NCI-H510A (cell line): ENCODE measurements around the gene SLC35E3.
"Not testable (repeated sequence)": the region's sequence is repeated elsewhere in the genome, so short reads cannot be mapped to it uniquely, and the experiment has no call there.

Experiments used
- DNase-seq: peaks from one replicate; lab custom pipeline; 2025; lab: John Stamatoyannopoulos, UW

The SLC35E3 gene

DNA sequence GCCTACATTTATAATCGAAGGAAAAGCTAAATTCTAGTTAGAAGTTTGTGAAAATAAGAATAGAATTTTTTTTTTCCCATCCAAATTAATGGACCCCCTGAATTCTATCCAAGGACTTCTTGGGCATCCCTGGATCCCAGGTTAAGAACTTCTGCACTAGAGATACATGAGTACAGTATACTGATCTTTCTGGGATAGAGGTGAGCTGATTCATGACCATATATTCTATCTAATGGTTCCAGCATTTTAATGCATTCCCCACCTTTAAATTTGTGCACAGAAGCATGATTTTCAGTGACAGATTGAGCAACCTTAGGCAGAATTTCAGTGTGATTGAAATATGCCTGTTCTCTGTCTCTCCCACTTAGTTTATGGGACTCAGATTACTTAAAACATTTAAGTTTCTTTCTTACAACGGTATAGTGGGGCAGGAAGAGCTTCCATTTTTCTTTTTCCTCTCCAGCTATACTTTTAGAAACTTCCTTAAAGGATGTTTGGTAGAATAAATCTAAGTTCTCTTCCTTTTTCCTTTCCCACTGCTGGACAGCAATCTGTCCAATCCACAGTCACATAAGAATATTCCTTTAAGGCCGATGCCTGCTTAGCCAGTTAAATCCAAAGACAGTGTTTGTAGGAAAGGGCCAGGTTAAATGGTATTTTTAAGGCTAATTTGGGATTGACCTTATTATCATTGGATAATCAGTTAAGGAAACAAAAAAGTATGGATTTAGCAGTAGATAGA, 68.7 kb downstream of the SLC35E3 start:
- DNase-seq: no peak

- DNase-seq: no peak
Observed at GRCh38 chr12:68815232-68815927, 69.4 kb downstream of the SLC35E3 start.

DNA sequence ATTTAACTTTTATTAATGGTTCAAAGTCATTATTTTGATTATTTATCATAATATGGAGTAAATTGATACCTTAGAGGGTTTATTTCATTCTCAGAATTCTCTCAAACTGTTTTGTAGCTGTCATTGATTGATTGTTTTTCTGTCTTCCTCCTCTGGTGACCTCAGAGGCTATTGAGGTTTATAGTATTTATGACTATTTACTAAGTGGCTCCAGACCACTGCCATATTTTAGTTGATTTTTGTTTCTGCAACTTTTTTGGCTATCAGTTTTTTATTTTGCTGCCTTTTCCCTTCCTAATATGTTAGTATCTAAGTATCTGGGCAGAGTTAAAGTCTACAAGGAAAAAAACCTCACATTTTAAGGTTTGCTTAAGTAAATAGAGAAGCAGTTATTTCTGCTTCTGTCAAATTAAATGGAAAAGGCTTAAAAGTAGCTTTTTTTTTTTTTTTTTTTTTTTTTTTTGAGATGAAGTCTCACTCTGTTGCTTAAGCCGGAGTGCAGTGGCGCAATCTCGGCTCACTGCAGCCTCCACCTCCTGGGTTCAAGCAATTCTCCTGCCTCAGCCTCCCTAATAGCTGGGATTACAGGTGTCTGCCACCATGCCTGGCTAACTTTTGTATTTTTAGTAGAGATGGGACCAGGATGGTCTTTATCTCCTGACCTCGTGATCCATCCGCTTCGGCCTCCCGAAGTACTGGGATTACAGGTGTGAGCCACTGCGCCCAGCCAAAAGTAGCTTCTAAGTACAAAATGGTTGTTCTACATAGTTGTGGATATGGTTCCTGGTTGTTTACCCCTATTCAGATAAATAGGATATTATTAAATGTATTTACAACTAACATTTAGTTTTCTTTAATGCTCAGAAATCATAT, 70.2 kb downstream of the SLC35E3 start:
- DNase-seq: no peak

DNA sequence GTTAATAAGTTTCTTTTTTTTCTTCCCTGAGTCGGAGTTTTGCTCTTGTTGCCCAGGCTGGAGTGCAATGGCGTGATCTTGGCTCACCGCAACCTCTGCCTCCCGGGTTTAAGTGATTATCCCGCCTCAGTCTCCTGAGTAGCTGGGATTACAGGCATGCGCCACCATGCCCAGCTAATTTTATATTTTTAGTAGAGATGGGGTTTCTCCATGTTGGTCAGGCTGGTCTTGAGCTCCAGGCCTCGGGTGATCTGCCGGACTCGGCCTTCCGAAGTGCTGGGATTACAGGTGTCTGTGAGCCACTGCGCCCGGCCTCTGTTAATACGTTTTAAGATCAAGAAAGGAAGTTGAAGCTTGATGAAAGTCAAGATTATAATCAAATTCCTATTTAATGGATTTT, 73.5 kb downstream of the SLC35E3 start:
- DNase-seq: not testable (repeated sequence)

DNA sequence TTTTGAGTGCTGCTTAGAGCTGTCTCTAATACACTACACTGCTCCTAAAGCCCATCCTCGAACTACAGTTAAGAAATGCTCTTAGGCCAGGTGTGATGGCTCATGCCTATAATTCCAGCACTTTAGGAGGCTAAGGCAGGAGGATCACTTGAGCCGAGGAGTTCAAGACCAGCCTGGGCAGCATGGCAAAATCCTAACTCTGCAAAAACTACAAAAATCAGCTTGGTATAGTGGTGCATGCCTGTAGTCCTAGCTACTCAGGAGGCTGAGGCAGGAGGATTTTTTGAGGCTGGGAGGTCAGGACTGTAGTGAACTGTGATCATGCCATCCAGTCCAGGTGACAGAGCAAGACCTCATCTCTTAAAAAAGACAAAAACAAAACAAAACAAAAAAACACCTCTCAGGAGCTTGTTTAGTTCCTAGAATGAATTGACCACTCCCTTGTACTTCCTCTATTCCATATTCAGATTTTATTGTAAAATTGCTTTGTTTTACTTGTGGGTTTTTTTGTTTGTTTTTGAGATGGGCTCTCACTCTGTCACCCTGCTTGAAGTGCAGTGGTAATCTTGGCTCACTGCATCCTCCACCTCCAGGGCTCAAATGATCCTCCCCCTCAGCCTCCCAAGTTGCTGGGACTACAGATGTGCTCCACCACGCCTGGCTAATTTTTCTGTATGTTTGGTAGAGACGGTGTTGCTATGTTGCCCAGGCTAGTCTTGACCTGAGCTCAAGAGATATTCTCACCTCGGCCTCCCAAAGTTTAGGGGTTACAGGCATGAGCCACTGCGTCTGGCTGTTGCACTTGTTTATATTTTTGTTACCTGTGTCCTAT, 75.6 kb downstream of the SLC35E3 start:
- no peak for DNase-seq

GRCh38 chr12:68823696-68824095, 77.7 kb downstream of the SLC35E3 start:
- no peak for DNase-seq

- no peak for DNase-seq
Observed at GRCh38 chr12:68824131-68824530, 78.2 kb downstream of the SLC35E3 start.

DNA sequence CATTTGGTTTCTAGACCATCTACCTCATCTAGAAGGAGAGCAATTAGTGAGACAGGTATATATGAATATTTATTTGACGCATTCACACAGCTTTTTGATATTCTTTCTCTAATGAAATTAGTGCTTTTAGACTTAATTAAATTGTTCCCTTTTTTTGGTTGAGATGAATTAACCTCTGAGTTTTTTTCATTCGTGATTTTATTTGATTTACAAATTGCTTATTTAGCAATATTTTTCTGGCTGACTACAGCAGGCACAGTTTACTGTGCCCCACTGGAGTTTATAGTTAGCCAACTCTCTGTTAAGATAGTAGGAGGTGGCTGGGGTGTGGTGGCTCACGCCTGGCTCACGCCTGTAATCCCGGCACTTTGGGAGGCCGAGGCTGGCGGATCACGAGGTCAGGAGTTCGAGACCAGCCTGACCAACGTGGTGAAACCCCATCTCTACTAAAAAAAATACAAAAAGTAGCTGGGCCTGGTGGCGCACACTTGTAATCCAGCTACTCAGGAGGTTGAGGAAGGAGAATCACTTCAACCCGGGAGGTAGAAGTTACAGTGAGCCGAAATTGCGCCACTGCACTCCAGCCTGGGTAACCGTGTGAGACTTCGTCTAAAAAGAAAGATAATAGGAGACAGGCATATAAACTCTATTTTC, 78.7 kb downstream of the SLC35E3 start:
- DNase-seq: no peak

GRCh38 chr12:68825569-68826217, 79.7 kb downstream of the SLC35E3 start:
- no peak for DNase-seq

- no peak for DNase-seq
Observed at GRCh38 chr12:68827895-68828671, 82.1 kb downstream of the SLC35E3 start.

- no peak for DNase-seq
Observed at GRCh38 chr12:68828672-68829068, 82.7 kb downstream of the SLC35E3 start.
